ENCODE measurements around the gene JAZF1.

The JAZF1 gene

GRCh38 chr7:28165961-28166955, 14.3 kb downstream of the JAZF1 start:
- no peak for DNase-seq (ENCODE audit: low read depth)

- no peak for DNase-seq (ENCODE audit: low read depth)
These were observed 15.3 kb downstream of the JAZF1 start for GRCh38 chr7:28165261-28165660.

- DNase-seq (ENCODE audit: low read depth) = no peak
These were observed 16.6 kb downstream of the JAZF1 start for GRCh38 chr7:28163949-28164348.

GRCh38 chr7:28161331-28161730, 19.3 kb downstream of the JAZF1 start:
- no peak for DNase-seq (ENCODE audit: low read depth)

GRCh38 chr7:28160551-28160991, 20.0 kb downstream of the JAZF1 start:
- no peak for DNase-seq (ENCODE audit: low read depth)

DNA sequence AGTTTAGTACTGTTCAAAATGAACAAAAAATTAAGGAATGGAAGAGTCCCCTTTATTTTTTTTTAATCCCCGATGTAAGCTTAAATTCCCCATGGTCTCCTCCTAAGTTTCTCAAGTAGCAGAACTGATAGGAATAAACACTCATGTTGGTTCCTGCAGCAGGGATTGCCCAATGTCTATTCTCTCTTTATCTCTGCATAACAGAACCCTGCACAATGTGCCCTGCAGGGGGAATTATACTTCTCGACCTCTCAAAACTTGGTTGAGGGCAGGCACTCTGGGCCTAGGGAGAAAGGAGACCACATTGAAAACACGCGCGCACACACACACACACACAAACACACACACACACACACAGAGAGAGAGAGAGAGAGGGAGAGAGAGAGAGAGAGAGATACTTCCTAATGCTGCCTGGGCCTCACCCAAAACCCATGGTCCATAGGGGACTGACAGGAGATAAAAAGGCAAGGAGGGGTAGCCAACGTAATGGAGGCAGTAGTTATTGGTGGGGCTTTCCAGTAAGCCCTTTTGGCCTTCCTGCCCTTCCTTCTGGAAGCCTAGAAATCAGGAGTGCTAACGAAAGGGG, 22.7 kb downstream of the JAZF1 start:
- no peak for DNase-seq (ENCODE audit: low read depth)

GRCh38 chr7:28157076-28157745, 23.4 kb downstream of the JAZF1 start:
- no peak for DNase-seq (ENCODE audit: low read depth)

DNA sequence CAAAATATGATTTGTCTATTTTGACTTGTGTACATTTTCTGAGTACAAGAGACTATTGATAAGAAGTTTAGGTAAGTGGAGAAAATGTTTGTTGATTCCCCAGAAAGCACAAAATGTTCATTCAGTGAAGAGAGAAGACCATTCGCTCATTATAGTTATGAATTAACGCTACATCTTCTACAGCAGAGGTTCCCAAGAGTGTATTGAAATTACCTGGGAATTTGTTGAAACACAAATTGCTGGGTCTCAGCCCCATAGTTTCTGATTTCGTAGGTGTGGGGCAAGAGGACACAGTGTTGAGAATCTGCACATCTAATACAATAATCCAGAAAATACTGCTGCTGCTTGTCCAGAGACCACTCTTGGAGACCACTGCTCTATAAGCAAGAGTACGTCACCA, 24.2 kb downstream of the JAZF1 start:
- no peak for DNase-seq (ENCODE audit: low read depth)

DNA sequence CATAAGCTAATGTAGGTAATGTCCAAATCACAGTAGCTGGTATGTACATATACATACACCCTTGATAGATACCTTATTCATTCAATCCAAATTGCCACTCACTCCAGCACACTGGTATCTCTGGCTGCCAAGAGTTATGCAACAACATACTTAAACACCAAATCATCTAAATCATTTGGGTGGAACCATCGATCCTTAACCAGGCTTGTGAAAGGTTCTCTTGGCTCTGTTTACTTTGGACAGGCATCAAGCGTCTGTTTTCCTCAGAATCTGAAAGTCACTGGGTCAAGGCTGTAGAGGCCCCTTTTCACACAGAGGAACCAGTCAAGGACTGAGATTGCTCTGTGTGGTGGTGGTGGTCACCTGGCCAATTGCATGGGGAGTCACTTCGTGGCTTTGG, 24.6 kb downstream of the JAZF1 start:
- no peak for DNase-seq (ENCODE audit: low read depth)

DNA sequence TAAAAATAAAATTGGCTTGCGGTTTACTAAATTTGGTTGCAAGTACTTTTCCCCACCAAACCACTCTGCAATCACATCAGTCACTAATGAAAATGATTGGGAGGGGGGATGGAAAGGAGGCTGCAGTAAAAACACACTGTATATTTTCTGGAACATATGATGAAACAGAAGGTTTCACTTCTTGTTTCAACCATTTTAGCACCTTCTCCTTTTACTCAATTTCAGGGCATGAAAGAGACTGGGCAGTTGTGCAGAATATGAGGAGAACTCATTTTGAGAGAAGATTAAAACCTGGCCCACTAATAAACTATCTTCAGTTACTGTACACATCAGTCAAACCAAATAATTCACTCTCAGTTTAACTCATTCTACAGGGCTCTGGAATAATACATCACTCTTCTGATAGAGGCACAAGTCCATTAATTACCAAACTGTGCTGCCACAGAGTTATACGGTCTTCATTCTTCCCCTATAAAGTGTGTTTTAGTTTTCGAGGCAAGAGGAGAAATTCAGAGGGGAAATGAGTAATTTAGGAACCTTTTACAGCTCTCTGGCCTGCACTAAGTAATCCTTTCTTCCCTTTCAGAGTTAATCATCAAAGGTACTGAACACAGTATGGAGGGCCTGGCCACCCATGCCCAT, 25.5 kb downstream of the JAZF1 start:
- DNase-seq (ENCODE audit: low read depth) = no peak

DNA sequence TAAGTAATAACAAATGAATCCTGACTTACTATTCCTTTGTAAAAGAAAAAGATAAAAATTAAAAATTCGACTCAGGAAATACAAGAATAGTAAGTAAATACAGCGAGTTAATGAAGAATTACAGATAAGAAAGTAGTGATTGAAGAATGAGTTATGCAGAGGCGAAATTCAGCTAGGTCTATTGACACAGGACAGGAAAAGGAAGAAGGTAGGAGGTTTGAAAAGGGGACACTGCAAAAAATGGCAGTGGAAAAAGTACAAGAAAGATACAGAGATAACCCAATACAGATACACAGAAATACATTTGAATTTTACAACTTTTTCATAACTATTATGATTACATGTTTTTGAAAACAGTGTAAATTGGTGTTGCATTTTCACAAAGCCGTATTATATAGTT, 28.0 kb downstream of the JAZF1 start:
- no peak for DNase-seq (ENCODE audit: low read depth)

GRCh38 chr7:28151965-28152364, 28.6 kb downstream of the JAZF1 start:
- no peak for DNase-seq (ENCODE audit: low read depth)

GRCh38 chr7:28149291-28150101, 31.1 kb downstream of the JAZF1 start:
- DNase-seq (ENCODE audit: low read depth) = no peak

GRCh38 chr7:28145931-28146330, 34.7 kb downstream of the JAZF1 start:
- DNase-seq (ENCODE audit: low read depth) = no peak

DNA sequence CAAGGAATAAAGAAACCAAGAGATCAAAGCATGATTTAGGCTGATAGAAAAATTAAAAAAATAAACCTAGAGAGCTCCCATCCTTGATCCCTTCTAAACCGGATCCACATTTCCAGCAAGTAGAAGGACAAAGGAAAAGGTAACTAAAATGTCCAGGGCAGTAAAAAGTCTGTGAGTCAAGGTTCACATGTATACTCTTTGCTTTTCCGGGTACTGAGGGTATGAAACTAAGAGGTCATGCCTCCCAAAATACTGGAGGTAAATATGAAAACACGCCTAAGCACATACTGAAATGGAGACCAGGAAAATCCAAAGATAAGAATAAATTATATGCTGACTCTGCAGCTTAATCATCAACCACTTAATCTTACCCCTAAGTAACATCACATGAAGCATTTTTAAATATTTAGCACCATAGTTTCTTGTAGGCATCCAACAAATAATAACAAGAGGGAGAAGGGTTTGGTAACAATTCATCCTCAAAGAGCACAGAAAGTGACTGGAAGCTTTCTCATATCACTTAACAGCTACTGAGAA, 35.4 kb downstream of the JAZF1 start:
- DNase-seq (ENCODE audit: low read depth) = no peak

- no peak for DNase-seq (ENCODE audit: low read depth)
These were observed 36.3 kb downstream of the JAZF1 start for GRCh38 chr7:28144266-28144665.

- DNase-seq (ENCODE audit: low read depth) = no peak
These were observed 37.9 kb downstream of the JAZF1 start for GRCh38 chr7:28142650-28143049.

DNA sequence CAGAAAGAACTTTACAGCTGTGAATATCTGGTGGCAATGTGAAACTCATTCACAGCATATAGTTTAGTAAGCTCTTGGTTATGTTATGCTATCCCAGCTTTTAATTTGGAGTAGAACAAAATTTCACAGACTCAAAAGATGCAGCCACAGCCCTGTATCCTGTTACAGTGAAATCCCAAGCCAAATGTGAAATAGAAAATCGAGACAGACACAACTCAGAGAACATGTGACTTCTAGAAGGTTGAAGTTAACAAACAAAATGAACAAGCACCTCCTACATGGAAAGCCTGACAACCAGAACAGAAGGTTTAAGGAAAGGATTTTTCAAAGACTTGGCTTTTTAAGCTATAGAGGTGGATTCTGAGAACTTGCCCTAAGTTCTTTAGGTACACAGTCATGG, 39.6 kb downstream of the JAZF1 start:
- no peak for DNase-seq (ENCODE audit: low read depth)

DNA sequence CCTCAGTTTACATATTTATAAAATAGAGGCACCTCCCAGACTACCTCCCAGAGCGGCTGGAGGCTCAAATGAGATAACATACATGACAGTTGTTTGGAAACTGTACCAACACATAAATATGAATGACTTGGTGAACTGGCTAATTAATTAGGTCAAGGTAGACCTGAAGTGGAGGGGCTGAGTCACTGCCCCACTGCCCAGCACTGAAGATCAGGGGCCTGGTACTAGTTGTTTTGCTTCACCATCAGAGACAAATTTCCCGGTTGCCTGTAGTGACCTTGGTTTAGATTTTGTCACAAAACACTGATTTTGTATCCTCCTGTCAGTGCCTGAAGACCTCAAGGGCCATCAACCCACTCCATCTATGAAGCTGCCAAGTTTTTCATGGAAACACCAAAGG, 41.8 kb downstream of the JAZF1 start:
- no peak for DNase-seq (ENCODE audit: low read depth)

DNA sequence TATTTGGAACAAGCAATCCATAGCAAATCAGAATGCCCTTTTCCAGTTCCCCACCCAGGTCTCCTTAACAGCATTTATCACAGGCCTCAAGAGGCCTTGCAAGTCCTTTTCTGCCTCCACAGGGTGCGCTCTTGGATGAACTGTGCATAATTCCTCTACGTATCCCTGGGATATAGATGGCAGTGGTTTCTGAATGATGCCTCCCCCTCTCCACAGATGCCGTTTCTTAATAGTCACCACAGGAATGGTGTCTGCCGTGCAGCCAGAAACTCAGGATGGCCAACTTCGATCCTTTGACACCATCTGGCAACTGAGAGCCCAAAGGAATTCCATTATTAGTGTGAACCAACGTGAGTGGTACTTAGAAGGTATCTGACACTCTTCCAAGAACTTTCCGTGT, 43.1 kb downstream of the JAZF1 start:
- no peak for DNase-seq (ENCODE audit: low read depth)

DNA sequence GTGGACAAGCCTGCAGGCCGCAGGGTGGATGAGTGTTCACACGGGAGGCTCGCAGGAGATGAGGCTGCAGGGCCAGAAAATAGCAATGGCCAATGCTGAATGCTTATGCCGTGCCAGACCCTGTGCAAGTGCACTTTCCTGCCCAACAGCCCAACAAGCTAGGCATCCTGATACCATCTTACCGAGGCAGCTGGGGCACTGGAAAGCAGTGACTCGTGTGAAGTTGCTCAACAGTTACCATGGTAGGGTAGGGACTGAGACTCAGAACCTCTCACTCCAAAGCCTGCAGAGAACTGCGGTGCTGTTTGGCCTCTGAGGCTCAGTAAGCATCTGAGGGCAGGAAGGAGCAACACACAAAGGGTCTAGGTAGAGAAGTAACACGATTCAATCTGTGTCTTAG, 43.7 kb downstream of the JAZF1 start:
- DNase-seq (ENCODE audit: low read depth) = no peak
